Testis (tissue), 3 donors: ENCODE measurements around the gene MARK2. TPM values are rescaled to one million over a fixed set of nuclear protein-coding genes. Genes with fewer than 3 reads are reported as not detected.

Experiments
- DNase-seq: peaks from one replicate; pipeline ENCODE4 v3.0.0-alpha.2; 2019
- H3K27ac ChIP-seq, 2 donors: fragments of 200-600 bp; sonication (generic); one replicate each; pipeline ENCODE4 v1.5.1; 2019
- H3K27me3 ChIP-seq: fragments of 200-600 bp; sonication (generic); one replicate; pipeline ENCODE4 v1.5.1; 2019
- H3K36me3 ChIP-seq: fragments of 200-600 bp; sonication (generic); one replicate; pipeline ENCODE4 v1.5.1; 2017; ENCODE audit warnings: low read depth; ENCODE audit errors: missing control alignments
- H3K4me1 ChIP-seq: fragments of 200-600 bp; sonication (generic); one replicate; pipeline ENCODE4 v1.5.1; 2019
- H3K4me3 ChIP-seq, 2 donors: fragments of 200-600 bp; sonication (generic); one replicate each; pipeline ENCODE4 v1.5.1; 2017 to 2019
- H3K9me3 ChIP-seq: fragments of 200-600 bp; sonication (generic); one replicate; pipeline ENCODE4 v1.5.1; 2017
- POLR2A ChIP-seq: fragments of 450-650 bp; IDR thresholded peaks from one replicate; pipeline ENCODE4 v1.6.1; 2017; ENCODE audit warnings: antibody characterized with exemption, mild to moderate bottlenecking, moderate library complexity
- WGBS, 2 donors: methylation state at CpG; one replicate each; pipeline ENCODE4 v1.1.5; 2018; 5-methylcytosine and 5-hydroxymethylcytosine counted together
- intact Hi-C: fragments of 100-400 bp; cut with DNase I; formaldehyde crosslinking; loops from one replicate; pipeline ENCODE4 v1.15.1; 2023; ENCODE audit warnings: low total_unique reads
- polyA plus RNA-seq: library from polyadenylated mRNA; stranded (reverse); fragments of 350-450 nt; fragmentation: Illumina TruSeq; extraction: RNeasy Lipid Tissue Mini Kit (QIAGEN cat#74804); gene quantifications from one replicate; pipeline ENCODE4 v1.2.3, GENCODE V29; 2014; ENCODE audit warnings: low read depth, low replicate concordance; ENCODE audit not compliant: insufficient read depth
- total RNA-seq, 2 donors: library from RNA; depleted of rRNA; stranded (reverse); fragments of >200 nt; gene quantifications; one replicate each; pipeline ENCODE4 v1.2.3, GENCODE V29; 2016
- TF ChIP-seq, protein P1 (sequence below), 3 experiments: fragments of 450-650 bp in 2 of 3; fragments of 200-600 bp in 1 of 3; sonication (generic) in 1 of 3; IDR thresholded peaks; one replicate each; pipeline ENCODE4 v1.5.1; 2016 to 2019; ENCODE audit warnings: antibody characterized with exemption in 3 of 3, mild to moderate bottlenecking in 2 of 3, moderate library complexity in 1 of 3

MARK2 gene
- total and polyA plus RNA-seq, 3 donors from 2014 or later, result 24.7 to 52.8 (median 51.7) TPM

DNA sequence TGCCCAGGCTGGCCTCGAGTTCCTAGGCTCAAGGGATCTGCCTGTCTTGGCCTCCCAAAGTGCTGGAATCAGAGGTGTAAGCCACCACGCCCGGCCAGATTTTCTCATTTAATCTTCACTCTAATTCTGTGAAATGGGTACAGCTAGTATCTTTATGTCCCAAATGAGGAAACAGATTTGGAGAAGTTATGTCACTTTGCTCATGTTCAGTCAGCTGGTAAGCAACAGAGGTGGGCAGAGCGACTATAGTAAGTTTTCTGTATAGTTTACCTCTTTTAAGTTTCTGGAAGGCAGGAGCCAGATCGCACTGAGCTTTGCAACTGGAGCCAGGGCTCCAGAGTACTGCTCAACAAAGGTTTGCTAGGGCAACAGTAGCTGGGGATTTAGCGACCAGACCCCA, 44.9 kb downstream of the MARK2 start:
- Histone ChIP-seq H3K27ac (no peak overlapping the region), H3K4me1 (peaks cover 26% of the 10 kb centered on the region), H3K9me3 (no peaks in the 10 kb centered on the region), H3K4me3 (no peak overlapping the region), H3K36me3 (no peaks in the 10 kb centered on the region), H3K27me3 (no peaks in the 10 kb centered on the region)
- TF ChIP-seq, protein P1, sequence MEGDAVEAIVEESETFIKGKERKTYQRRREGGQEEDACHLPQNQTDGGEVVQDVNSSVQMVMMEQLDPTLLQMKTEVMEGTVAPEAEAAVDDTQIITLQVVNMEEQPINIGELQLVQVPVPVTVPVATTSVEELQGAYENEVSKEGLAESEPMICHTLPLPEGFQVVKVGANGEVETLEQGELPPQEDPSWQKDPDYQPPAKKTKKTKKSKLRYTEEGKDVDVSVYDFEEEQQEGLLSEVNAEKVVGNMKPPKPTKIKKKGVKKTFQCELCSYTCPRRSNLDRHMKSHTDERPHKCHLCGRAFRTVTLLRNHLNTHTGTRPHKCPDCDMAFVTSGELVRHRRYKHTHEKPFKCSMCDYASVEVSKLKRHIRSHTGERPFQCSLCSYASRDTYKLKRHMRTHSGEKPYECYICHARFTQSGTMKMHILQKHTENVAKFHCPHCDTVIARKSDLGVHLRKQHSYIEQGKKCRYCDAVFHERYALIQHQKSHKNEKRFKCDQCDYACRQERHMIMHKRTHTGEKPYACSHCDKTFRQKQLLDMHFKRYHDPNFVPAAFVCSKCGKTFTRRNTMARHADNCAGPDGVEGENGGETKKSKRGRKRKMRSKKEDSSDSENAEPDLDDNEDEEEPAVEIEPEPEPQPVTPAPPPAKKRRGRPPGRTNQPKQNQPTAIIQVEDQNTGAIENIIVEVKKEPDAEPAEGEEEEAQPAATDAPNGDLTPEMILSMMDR (IDR thresholded peaks at IDR 0.05), result no peak
- no peak for TF ChIP-seq POLR2A
- WGBS, 2 donors, result 88 to 92% methylated on average over 6 of the region's 6 CpGs
- no peak for DNase-seq
- intact Hi-C loops, result no loop called here

DNA sequence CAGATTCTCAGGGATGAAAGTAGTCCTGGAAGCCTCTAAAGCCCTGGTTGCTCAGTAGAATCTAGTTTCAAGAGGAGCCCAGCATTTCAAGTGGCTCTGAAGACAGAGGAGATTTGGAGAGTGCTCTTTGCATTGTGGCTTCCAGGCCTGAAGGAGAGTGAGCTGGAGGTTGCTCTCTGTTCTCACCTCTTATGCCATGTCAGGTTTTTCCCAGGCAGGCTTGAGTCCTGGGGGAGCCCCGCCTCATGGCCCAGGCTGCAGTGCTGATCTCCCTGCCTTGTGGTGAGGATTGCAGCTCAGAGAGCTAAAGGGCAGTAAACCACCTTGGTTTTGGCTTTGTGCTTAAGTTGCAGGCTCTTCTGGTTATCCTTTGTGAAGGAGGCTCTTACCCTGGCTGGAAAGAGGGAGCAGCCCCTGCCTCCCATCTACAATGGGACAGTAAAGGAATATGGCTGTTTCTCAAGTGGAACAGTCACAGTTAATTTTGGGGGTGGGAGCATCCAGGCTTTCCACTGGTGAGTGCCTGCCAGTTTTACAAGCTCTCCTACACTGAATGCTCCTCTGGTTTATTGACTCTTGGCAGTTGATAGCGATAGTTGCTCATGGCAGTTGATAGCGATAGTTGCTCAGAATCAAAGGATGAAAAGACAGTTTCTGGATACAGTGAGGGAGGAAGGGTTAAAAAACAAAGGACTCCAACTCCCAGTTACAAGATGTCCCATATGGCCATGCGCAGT, 45.5 kb downstream of the MARK2 start:
- WGBS, 2 donors, result 93% methylated on average over 4 of the region's 4 CpGs
- Histone ChIP-seq H3K9me3 (no peaks in the 10 kb centered on the region), H3K4me1 (peaks cover 31% of the 10 kb centered on the region), H3K36me3 (no peaks in the 10 kb centered on the region), H3K4me3 (no peak overlapping the region), H3K27me3 (no peaks in the 10 kb centered on the region), H3K27ac (no peak overlapping the region)
- no peak for TF ChIP-seq POLR2A
- TF ChIP-seq, protein P1 (IDR thresholded peaks at IDR 0.05), result no peak
- DNase-seq, result no peak
- intact Hi-C loops, result no loop called here

DNA sequence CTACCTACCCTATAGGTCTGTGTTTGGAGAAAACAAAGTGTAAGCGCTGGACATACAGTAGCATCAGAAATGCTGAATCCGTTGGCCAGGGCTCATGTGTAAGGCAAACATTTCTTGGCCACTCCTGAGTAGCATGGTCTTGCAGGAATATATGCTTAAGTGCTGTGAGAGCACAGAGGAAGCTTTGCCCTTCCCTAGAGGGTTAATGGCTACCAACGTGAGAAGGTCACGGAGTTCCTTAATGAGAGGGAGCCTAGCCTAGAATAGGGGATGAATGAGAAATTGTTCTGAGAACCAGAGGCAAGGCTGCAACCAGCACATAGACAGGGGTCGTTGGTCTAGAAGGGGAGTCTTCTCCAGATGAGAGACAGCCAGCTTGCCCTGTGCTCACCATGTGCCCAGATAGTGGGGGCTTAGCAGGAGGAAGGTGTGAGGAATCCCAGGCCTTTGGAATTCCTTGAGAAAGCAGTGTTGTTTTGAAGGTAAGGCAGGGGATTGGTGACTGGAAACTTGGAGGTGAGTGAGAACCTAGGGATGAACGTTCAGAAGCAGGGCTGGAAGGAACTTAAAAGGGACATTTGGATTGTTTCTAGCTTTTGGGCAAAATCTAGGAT, 48.6 kb downstream of the MARK2 start:
- DNase-seq, result no peak
- H3K9me3 ChIP-seq, result no peaks in the 10 kb centered on the region
- intact Hi-C loops, result no loop called here
- H3K27me3 ChIP-seq, result no peaks in the 10 kb centered on the region
- peak overlapping the region in 1 of 2 donors; percentile 48 for H3K27ac ChIP-seq
- 43 to 47% methylated on average over 6 of the region's 6 CpGs for WGBS, 2 donors
- no peaks in the 10 kb centered on the region for H3K36me3 ChIP-seq
- TF ChIP-seq, protein P1 (IDR thresholded peaks at IDR 0.05), result no peak
- TF ChIP-seq POLR2A, result no peak
- peaks cover 17% of the 10 kb centered on the region for H3K4me1 ChIP-seq
- no peak overlapping the region for H3K4me3 ChIP-seq

DNA sequence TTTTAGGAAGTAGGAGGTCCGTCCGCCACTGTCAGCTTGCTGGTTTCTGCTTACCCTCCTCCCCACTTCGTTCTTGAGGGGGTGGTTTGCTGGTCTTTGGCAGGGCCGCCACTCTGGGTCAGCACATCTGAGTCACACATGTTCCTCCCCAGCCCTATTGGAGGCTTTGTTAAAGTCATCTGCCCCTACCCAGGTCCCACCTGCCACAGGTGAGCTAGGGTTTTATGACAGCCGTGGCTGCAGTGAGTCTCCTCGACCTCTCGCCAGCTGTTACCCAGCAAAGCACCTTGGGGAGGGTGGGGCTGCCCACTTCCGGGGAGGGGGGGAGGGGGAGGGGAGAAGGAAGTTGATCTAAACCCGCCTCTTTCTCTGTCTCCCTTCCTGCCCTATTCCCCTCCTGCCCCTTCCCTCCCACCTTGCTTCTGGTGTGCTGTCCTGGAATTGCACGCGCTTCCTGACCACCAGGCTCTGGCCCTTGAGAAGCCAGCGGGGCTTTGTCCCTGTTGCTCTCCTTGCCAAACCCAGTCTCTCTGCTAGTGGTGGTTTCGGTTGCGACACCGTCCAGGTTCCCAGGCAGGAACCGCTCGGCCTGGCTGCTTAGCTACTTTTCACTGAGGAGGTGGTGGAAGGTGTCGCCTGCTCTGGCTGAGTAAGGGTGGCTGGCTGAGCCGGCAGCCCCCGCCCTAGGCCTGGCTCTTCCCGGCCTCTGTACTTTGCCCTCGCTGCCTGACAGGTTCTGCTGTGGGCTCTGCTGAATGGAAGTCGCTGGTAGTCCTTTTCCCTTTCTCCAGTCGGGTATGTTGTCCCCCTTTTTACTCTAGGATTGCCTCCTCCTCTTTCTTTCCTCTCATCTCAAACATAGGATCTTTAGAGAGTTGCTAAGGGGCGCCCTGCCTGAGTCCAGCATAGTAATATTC, 49.5 kb downstream of the MARK2 start:
- Histone ChIP-seq H3K36me3 (no peaks in the 10 kb centered on the region), H3K27ac (peak overlapping the region; percentile 45 to 48), H3K4me1 (peaks cover 17% of the 10 kb centered on the region), H3K9me3 (no peaks in the 10 kb centered on the region), H3K4me3 (no peak overlapping the region), H3K27me3 (no peaks in the 10 kb centered on the region)
- WGBS, 2 donors, result 40 to 46% methylated on average over 23 to 25 of the region's 25 CpGs
- DNase-seq, result peak; percentile 59
- no peak for TF ChIP-seq POLR2A
- TF ChIP-seq, protein P1 (IDR thresholded peaks at IDR 0.05), result no peak
- intact Hi-C loops, result no loop called here
